ENCODE data around the gene PLCH1.

The PLCH1 gene

DNA sequence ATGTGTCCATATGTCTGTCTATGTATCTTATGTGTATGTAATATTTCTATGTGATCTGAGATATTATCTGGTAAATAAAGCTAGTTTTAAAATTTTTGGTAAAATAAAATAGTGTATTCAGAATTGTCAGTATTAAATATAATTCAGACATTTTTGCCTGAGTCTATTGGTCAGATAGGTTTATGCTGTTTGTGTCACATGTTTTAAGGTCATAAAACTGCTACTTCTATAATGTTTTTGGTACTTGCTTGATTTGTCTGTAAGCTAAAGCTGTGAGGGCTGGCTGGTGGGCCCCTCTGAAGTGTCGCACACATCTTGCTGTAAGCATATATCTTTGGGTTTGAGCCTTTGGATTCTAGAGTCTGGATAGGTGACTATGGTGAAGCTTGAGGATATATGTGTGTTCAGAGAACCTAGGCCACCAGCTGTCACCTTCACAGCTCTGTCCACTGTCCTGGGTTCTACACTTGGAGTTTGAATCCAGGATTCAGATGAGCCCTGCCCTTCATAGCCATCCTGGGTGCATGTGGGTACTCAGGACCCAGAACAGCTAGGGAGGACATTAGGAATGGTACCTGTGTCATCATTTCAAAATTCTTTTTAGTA lies 379.6 kb downstream of the PLCH1 start:
- ChIA-PET POLR2A (no interaction called here), CTCF (interaction anchor here (0.9 to 2.6 kb wide), 4 partner anchors 14 to 337 kb away, joined by 3 to 12 read pairs (median 6); no protein-coding TSS in a partner anchor)
- H3K4me3 ChIP-seq (ENCODE audit: low read depth, low read length) = no peak overlapping the region
- TF ChIP-seq, protein P1, sequence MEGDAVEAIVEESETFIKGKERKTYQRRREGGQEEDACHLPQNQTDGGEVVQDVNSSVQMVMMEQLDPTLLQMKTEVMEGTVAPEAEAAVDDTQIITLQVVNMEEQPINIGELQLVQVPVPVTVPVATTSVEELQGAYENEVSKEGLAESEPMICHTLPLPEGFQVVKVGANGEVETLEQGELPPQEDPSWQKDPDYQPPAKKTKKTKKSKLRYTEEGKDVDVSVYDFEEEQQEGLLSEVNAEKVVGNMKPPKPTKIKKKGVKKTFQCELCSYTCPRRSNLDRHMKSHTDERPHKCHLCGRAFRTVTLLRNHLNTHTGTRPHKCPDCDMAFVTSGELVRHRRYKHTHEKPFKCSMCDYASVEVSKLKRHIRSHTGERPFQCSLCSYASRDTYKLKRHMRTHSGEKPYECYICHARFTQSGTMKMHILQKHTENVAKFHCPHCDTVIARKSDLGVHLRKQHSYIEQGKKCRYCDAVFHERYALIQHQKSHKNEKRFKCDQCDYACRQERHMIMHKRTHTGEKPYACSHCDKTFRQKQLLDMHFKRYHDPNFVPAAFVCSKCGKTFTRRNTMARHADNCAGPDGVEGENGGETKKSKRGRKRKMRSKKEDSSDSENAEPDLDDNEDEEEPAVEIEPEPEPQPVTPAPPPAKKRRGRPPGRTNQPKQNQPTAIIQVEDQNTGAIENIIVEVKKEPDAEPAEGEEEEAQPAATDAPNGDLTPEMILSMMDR (IDR thresholded peaks at IDR 0.05; ENCODE audit: insufficient read depth, low read length, missing control alignments) = no peak
- DNase-seq (ENCODE audit: low read depth, low spot score) = no peak

DNA sequence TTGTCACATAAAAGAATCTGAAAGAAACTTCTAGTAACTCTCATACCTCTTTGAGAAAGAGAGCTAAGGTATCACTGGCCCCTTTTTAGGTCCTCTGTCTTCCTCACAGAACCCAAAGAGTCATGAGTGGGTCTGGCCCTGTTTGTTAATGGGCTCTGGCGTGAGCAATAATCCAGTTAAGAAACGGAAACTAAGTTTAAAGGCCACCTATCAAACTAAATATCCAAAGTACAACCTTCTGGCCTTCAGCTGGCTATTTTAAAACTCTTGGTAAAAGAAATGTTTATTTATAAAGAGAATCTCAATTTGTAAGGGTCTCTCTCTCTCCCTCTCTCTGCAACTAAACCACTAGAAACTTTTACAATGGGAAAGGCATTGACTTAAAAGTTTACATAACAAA lies 380.4 kb downstream of the PLCH1 start:
- no peak overlapping the region for H3K4me3 ChIP-seq (ENCODE audit: low read depth, low read length)
- TF ChIP-seq, protein P1 (IDR thresholded peaks at IDR 0.05; ENCODE audit: insufficient read depth, low read length, missing control alignments) = no peak
- POLR2A ChIA-PET = no interaction called here

DNA sequence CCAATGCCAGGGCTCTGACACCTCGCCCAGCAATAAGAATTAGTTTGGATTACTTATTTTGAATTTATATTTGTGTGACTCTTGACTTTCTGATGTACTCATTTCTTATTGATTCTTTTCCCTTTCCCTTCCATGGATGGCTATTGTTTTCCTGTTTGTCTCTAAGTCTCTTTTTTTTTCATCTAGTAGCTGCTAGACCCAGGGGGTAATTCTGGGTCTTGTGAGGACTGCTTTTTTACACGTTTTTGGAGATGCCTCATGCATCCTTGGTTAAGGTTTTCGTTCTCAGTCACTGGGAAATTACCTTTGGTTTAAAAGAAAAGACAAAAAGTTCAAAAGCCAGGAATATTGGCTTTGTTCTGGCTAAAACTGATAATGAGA lies 381.2 kb downstream of the PLCH1 start:
- ChIA-PET POLR2A (no interaction called here), CTCF (interaction anchor here (2.0 to 2.6 kb wide), 2 partner anchors 12 to 19 kb away, joined by 5 to 12 read pairs; no protein-coding TSS in a partner anchor)
- DNase-seq (ENCODE audit: low read depth, low spot score) = no peak
- TF ChIP-seq, protein P1 (IDR thresholded peaks at IDR 0.05; ENCODE audit: insufficient read depth, low read length, missing control alignments) = no peak
- H3K4me3 ChIP-seq (ENCODE audit: low read depth, low read length) = no peak overlapping the region

More for the DNA sequence above, 380.4 kb downstream of the PLCH1 start:
- CTCF ChIA-PET = interaction anchor here (1.9 to 2.6 kb wide), 3 partner anchors 13 to 338 kb away, joined by 5 to 12 read pairs (median 6); no protein-coding TSS in a partner anchor
- no peak for DNase-seq (ENCODE audit: low read depth, low spot score)

DNA sequence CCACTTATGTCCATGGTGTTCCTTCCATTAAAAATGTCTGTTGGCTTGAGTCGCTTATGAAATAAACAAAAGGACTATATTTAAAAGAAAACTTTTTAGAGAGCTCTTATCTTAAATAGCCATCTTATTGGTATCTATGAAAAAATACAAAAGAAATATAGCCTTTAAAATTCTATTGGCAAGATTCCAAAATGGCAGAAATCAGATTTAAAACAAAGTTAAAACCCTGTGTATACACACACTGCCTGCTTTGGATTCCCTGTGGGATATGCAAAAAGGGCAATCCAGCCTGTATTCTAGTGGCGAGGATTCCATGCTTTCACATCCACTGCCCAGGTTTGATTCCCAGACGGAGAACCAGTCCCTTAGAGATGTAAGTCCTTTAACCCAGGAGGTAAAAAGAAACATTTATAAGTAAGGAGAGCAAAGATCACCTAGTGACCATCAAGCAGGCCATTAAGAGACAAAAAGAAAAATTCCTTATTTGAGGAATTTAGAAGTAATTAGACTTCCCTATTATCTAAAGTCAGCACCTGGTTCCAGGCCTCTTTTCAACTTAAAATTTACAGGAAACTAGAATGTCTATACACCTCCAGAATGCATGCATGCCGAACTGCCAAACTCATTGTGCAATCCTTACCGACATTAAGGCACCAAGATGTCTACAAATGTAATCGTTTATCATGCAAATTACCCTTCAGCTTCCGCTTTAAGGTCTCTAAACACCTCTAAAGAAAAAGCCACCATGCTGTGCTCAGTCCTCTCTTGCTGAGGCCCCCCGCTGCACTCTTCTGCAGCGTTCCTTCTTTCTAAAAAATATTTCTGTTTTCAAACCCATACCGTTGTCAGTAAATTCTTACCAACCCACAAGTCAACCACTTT lies 381.8 kb downstream of the PLCH1 start:
- POLR2A ChIA-PET = no interaction called here
- no peak overlapping the region for H3K4me3 ChIP-seq (ENCODE audit: low read depth, low read length)
- CTCF ChIA-PET = interaction anchor here (1.3 kb wide), 1 partner anchor 11 kb away, joined by 4 read pairs; no protein-coding TSS in a partner anchor
- DNase-seq (ENCODE audit: low read depth, low spot score) = no peak
- TF ChIP-seq, protein P1 (IDR thresholded peaks at IDR 0.05; ENCODE audit: insufficient read depth, low read length, missing control alignments) = no peak

DNA sequence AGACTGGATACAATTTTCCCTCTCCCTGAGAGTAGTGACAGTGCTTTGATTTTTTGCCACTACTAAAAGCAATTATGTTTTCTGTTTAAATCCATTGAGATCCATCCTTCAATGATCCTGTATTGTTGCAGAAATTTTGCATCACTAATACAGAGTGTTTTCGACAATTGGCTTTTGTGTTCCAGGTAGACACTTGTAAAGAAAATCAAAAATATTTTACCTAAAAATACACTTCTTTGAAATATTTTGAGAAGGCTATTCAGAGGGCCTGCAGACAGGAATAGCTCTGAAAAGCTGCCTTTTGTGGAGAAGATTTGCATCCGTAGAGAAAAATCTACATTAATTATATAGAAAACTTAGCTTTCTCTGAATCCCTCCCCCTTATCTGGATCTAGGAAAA lies 384.6 kb downstream of the PLCH1 start:
- POLR2A ChIA-PET = no interaction called here
- CTCF ChIA-PET = interaction anchor here (0.6 to 2.1 kb wide), 3 partner anchors 22 to 687 kb away, joined by 3 to 6 read pairs (median 4); no protein-coding TSS in a partner anchor
- no peak overlapping the region for H3K4me3 ChIP-seq (ENCODE audit: low read depth, low read length)
- TF ChIP-seq, protein P1 (IDR thresholded peaks at IDR 0.05; ENCODE audit: insufficient read depth, low read length, missing control alignments) = no peak
- DNase-seq (ENCODE audit: low read depth, low spot score) = no peak
